SK-N-SH (cell line): ENCODE measurements around the gene MRPS23. TPM values are rescaled to one million over a fixed set of nuclear protein-coding genes. Genes with fewer than 3 reads are reported as not detected.

ENCODE experiments used
- CTCF ChIA-PET: fragments of 300-600, 350-600 bp; formaldehyde crosslinking; extraction: SDS; loops from one replicate; lab custom pipeline; 2021; lab: Yijun Ruan, JAX
- POLR2A ChIA-PET: fragments of 350-600 bp; sonication (Branson Sonifier 250); formaldehyde crosslinking; extraction: SDS; loops from one replicate; lab custom pipeline; 2020; ENCODE audit warnings: antibody characterized with exemption, inconsistent platforms; lab: Yijun Ruan, JAX
- DNase-seq: peaks from one replicate; pipeline ENCODE4 v3.0.0; 2012
- H2AFZ ChIP-seq: fragments of 200-600 bp; sonication (generic); 2 replicates; pipeline ENCODE4 v1.8.1; 2016; ENCODE audit warnings: antibody characterized with exemption, mild to moderate bottlenecking, low read depth
- H3F3A ChIP-seq: fragments of 200-600 bp; sonication (generic); replicated peaks from 2 replicates; pipeline ENCODE3; 2016; ENCODE audit warnings: antibody characterized with exemption, mild to moderate bottlenecking; ENCODE audit not compliant: insufficient read depth
- H3K27ac ChIP-seq, 2 experiments: fragments of 200-500 bp in 1 of 2; fragments of 200-600 bp in 1 of 2; sonication (Bioruptor generic) in 1 of 2; sonication (generic), shearing (Covaris generic) in 1 of 2; 2 replicates each; pipeline versions ENCODE4 v1.5.1 to v1.6.1; 2014 to 2016; ENCODE audit warnings: low read depth in 2 of 2, inconsistent platforms in 1 of 2, low read length in 1 of 2, mild to moderate bottlenecking in 1 of 2, mixed read lengths in 1 of 2
- H3K27me3 ChIP-seq: fragments of 200-600 bp; sonication (generic), shearing (Covaris generic); 2 replicates; pipeline ENCODE4 v1.6.1; 2016; ENCODE audit warnings: mixed run types; ENCODE audit not compliant: insufficient read depth
- H3K36me3 ChIP-seq, 2 experiments: fragments of 200-500 bp in 1 of 2; fragments of 200-600 bp in 1 of 2; sonication (Bioruptor generic) in 1 of 2; sonication (generic) in 1 of 2; replicated peaks in 1 of 2; 2 replicates each; pipeline versions ENCODE3 to v1.5.1; 2014 to 2016; ENCODE audit warnings: low read length in 1 of 2, mild to moderate bottlenecking in 1 of 2; ENCODE audit not compliant: insufficient read depth in 2 of 2, control insufficient read depth in 1 of 2
- H3K4me1 ChIP-seq, 2 experiments: fragments of 200-500 bp in 1 of 2; fragments of 200-600 bp in 1 of 2; sonication (Bioruptor generic) in 1 of 2; sonication (generic), shearing (Covaris generic) in 1 of 2; 2 replicates each; pipeline versions ENCODE4 v1.5.1 to v1.6.1; 2014 to 2016; ENCODE audit warnings: low read depth in 1 of 2, low read length in 1 of 2, mixed run types in 1 of 2; ENCODE audit not compliant: insufficient read depth in 2 of 2, control insufficient read depth in 1 of 2
- H3K4me2 ChIP-seq: fragments of 200-600 bp; sonication (generic), shearing (Covaris generic); 2 replicates; pipeline ENCODE4 v1.6.1; 2017; ENCODE audit warnings: mixed run types
- H3K4me3 ChIP-seq, 2 experiments: fragments of 200-500 bp in 1 of 2; fragments of 200-600 bp in 1 of 2; sonication (Bioruptor generic) in 1 of 2; sonication (generic), shearing (Covaris generic) in 1 of 2; 2 replicates each; pipeline versions ENCODE4 v1.5.1 to v1.8.1; 2014 to 2016; ENCODE audit warnings: low read depth in 2 of 2, inconsistent platforms in 1 of 2, low read length in 1 of 2, mild to moderate bottlenecking in 1 of 2, mixed read lengths in 1 of 2, moderate library complexity in 1 of 2
- H3K79me2 ChIP-seq: fragments of 200-600 bp; sonication (generic); 2 replicates; pipeline ENCODE4 v1.8.1; 2017; ENCODE audit warnings: mild to moderate bottlenecking; ENCODE audit not compliant: insufficient read depth
- H3K9ac ChIP-seq: fragments of 200-600 bp; sonication (generic); 2 replicates; pipeline ENCODE4 v1.6.1; 2017; ENCODE audit warnings: mixed run types
- H3K9me2 ChIP-seq: fragments of 200-600 bp; sonication (generic); 2 replicates; pipeline ENCODE4 v1.6.1; 2017; ENCODE audit warnings: mixed run types
- H3K9me3 ChIP-seq: fragments of 200-600 bp; sonication (generic); 2 replicates; pipeline ENCODE4 v1.6.1; 2017; ENCODE audit warnings: mixed run types, mild to moderate bottlenecking, moderate library complexity
- H4K20me1 ChIP-seq: fragments of 200-600 bp; sonication (generic); 2 replicates; pipeline ENCODE4 v1.6.1; 2017; ENCODE audit warnings: mild to moderate bottlenecking, mixed run types; ENCODE audit not compliant: insufficient read depth
- EZH2phosphoT487 ChIP-seq: fragments of 200-600 bp; sonication (generic); IDR thresholded peaks from 2 replicates; pipeline ENCODE4 v1.6.1; 2017; ENCODE audit warnings: low read depth, mixed run types, mild to moderate bottlenecking, antibody characterized with exemption, moderate library complexity, borderline replicate concordance
- GABPA ChIP-seq: IDR thresholded peaks from 2 replicates; pipeline ENCODE4 v1.4.0; 2012; ENCODE audit warnings: low read depth, mild to moderate bottlenecking
- RFX5 ChIP-seq: IDR thresholded peaks from 2 replicates; pipeline ENCODE4 v1.6.1; 2012; ENCODE audit warnings: mild to moderate bottlenecking, improper control_type of control experiment, low read length
- WGBS: methylation state at CpG from one replicate; pipeline ENCODE4 v1.1.6; 2017; ENCODE audit warnings: low lambda C conversion rate; 5-methylcytosine and 5-hydroxymethylcytosine counted together
- polyA plus RNA-seq, 3 experiments: library from polyadenylated mRNA; depleted of rRNA; stranded (reverse); fragments of >200 nt; gene quantifications; 2 replicates each; pipeline ENCODE4 v1.2.3, GENCODE V29; 2012
- TF ChIP-seq, protein P1 (sequence below): IDR thresholded peaks from 2 replicates; pipeline ENCODE4 v1.4.0; 2012; ENCODE audit warnings: low read depth, borderline replicate concordance
- TF ChIP-seq, protein P2 (sequence below): IDR thresholded peaks from 2 replicates; pipeline ENCODE4 v1.6.1; 2012; ENCODE audit warnings: mild to moderate bottlenecking, low read depth, low read length, moderate library complexity
- TF ChIP-seq, protein P3 (sequence below): IDR thresholded peaks from 2 replicates; pipeline ENCODE4 v1.4.0; 2012; ENCODE audit warnings: low read depth
- TF ChIP-seq, protein P4 (sequence below): fragments of 200-600 bp; sonication (generic); IDR thresholded peaks from 2 replicates; pipeline ENCODE4 v1.6.1; 2017; ENCODE audit warnings: antibody characterized with exemption, mild to moderate bottlenecking, moderate library complexity

MRPS23 gene
- polyA plus RNA-seq, 1 of the 3 experiments (the other 2 are of a cell fraction), result 105 TPM

DNA sequence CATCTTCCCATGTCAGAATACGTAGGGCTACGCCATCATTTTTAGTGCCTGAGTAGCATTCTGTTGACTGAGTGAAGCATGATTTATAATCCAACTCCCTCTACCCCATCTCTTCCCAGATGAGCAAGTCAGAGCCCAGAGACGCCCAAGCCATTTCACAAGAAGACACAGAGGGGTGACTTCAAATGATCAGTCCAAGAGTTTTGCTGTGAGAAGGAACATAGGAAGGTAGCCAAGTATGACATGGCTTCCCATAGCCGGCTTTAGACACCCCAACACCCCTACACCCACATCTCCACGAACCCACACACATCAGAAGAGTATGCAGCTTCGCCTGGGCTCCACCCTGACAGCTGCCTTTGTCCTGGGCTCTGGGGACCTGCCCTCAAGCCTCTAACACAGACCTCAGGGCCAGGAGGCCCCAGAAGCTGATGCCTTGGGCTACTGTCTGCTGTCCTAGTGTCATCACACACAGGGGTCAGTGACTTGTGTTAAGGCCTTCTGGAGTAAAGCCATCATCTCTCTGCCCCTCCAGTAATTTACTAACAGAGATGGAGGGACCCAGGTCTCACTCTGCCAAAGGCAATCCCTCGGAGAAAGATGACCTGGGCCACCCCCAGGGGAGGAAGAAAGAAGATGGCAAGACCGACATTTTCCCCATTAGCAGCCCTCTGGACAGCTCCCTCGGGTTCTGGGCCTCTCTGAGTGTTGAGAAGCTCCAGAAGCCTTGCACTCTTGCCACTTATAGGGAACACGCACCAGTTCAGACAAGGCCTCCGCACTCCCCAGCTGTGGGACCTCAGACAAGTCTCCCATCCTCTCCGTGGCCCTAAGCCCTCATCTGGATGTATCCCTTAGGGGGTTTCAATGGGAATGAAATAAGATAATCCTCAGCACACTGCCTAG is 38.7 kb upstream of the MRPS23 start:
- Histone ChIP-seq H3K9ac (no peak overlapping the region), H3K79me2 (peaks cover 72% of the 10 kb centered on the region), H2AFZ (no peak overlapping the region), H3K9me3 (no peaks in the 10 kb centered on the region), H3K27me3 (no peaks in the 10 kb centered on the region), H3K4me3 (no peak overlapping the region), H3K9me2 (no peaks in the 10 kb centered on the region), H3K4me2 (peak overlapping the region; percentile 58; the same call in 1 of the 2 replicates), H3F3A (peaks cover 41% of the 10 kb centered on the region), H3K36me3 (peaks cover 7 to 8% of the 10 kb centered on the region in 2 experiments), H3K4me1 (peaks cover 32 to 47% of the 10 kb centered on the region in 2 experiments), H3K27ac (peak overlapping the region; percentile 82 to 96), H4K20me1 (no peaks in the 10 kb centered on the region)
- 93% methylated on average over 12 of the region's 12 CpGs for WGBS
- ChIA-PET CTCF (interaction anchor here (0.9 to 8.6 kb wide), 8 partner anchors 10 to 224 kb away, joined by 3 to 162 read pairs (median 12); no protein-coding TSS in a partner anchor), POLR2A (interaction anchor here (0.9 to 2.8 kb wide), 2 partner anchors 8 to 11 kb away, joined by 3 to 7 read pairs; no protein-coding TSS in a partner anchor)
- TF ChIP-seq, protein P1, sequence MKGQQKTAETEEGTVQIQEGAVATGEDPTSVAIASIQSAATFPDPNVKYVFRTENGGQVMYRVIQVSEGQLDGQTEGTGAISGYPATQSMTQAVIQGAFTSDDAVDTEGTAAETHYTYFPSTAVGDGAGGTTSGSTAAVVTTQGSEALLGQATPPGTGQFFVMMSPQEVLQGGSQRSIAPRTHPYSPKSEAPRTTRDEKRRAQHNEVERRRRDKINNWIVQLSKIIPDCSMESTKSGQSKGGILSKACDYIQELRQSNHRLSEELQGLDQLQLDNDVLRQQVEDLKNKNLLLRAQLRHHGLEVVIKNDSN, result no peak
- TF ChIP-seq, protein P2, sequence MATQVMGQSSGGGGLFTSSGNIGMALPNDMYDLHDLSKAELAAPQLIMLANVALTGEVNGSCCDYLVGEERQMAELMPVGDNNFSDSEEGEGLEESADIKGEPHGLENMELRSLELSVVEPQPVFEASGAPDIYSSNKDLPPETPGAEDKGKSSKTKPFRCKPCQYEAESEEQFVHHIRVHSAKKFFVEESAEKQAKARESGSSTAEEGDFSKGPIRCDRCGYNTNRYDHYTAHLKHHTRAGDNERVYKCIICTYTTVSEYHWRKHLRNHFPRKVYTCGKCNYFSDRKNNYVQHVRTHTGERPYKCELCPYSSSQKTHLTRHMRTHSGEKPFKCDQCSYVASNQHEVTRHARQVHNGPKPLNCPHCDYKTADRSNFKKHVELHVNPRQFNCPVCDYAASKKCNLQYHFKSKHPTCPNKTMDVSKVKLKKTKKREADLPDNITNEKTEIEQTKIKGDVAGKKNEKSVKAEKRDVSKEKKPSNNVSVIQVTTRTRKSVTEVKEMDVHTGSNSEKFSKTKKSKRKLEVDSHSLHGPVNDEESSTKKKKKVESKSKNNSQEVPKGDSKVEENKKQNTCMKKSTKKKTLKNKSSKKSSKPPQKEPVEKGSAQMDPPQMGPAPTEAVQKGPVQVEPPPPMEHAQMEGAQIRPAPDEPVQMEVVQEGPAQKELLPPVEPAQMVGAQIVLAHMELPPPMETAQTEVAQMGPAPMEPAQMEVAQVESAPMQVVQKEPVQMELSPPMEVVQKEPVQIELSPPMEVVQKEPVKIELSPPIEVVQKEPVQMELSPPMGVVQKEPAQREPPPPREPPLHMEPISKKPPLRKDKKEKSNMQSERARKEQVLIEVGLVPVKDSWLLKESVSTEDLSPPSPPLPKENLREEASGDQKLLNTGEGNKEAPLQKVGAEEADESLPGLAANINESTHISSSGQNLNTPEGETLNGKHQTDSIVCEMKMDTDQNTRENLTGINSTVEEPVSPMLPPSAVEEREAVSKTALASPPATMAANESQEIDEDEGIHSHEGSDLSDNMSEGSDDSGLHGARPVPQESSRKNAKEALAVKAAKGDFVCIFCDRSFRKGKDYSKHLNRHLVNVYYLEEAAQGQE, result peak; percentile 79; the same call in 1 of the 2 replicates
- DNase-seq, result no peak

DNA sequence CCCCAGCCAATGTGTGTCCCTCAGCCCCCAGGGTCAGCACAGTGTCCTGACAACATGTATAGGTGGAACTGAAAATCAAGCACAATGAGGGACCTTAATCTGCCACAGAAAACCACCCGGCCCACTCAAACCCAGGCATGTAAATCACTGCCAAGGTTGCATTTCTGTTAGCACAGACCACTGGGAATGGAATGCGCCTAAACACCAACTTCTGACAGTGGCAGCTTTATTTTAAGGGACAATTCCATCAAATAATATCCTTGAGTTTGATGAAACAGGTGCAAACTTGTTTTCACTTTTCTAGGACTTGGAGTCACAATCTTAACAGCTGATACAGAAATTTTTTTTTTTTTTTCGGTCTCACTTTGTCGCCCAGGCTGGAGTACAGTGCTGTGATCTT is 37.3 kb upstream of the MRPS23 start:
- WGBS, result 87% methylated on average over 4 of the region's 4 CpGs
- POLR2A ChIA-PET, result interaction anchor here (0.6 kb wide), 1 partner anchor 347 kb away, joined by 5 read pairs; no protein-coding TSS in a partner anchor

More for the DNA sequence above, 37.3 kb upstream of the MRPS23 start:
- no peaks in the 10 kb centered on the region for H3K9me3 ChIP-seq
- peaks cover 27% of the 10 kb centered on the region for H3F3A ChIP-seq
- CTCF ChIA-PET, result interaction anchor here (1.0 to 8.6 kb wide), 3 partner anchors 19 to 112 kb away, joined by 3 to 125 read pairs (median 5); no protein-coding TSS in a partner anchor
- H4K20me1 ChIP-seq, result no peaks in the 10 kb centered on the region
- no peak overlapping the region for H2AFZ ChIP-seq
- no peak overlapping the region for H3K9ac ChIP-seq
- H3K27ac ChIP-seq, result no peak overlapping the region
- no peaks in the 10 kb centered on the region for H3K9me2 ChIP-seq
- H3K4me1 ChIP-seq, result peaks cover 26 to 36% of the 10 kb centered on the region in 2 experiments
- peaks cover 84% of the 10 kb centered on the region for H3K79me2 ChIP-seq
- H3K27me3 ChIP-seq, result no peaks in the 10 kb centered on the region
- no peak overlapping the region for H3K4me3 ChIP-seq
- H3K36me3 ChIP-seq, result peaks cover 12 to 13% of the 10 kb centered on the region in 2 experiments
- H3K4me2 ChIP-seq, result no peak overlapping the region
- no peak for DNase-seq
- no peak for TF ChIP-seq GABPA
- TF ChIP-seq RFX5, result no peak
- TF ChIP-seq, protein P3, sequence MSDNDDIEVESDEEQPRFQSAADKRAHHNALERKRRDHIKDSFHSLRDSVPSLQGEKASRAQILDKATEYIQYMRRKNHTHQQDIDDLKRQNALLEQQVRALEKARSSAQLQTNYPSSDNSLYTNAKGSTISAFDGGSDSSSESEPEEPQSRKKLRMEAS, result no peak
- TF ChIP-seq, protein P2, result no peak
- no peak for TF ChIP-seq EZH2phosphoT487
- TF ChIP-seq, protein P4, sequence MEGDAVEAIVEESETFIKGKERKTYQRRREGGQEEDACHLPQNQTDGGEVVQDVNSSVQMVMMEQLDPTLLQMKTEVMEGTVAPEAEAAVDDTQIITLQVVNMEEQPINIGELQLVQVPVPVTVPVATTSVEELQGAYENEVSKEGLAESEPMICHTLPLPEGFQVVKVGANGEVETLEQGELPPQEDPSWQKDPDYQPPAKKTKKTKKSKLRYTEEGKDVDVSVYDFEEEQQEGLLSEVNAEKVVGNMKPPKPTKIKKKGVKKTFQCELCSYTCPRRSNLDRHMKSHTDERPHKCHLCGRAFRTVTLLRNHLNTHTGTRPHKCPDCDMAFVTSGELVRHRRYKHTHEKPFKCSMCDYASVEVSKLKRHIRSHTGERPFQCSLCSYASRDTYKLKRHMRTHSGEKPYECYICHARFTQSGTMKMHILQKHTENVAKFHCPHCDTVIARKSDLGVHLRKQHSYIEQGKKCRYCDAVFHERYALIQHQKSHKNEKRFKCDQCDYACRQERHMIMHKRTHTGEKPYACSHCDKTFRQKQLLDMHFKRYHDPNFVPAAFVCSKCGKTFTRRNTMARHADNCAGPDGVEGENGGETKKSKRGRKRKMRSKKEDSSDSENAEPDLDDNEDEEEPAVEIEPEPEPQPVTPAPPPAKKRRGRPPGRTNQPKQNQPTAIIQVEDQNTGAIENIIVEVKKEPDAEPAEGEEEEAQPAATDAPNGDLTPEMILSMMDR, result no peak
- TF ChIP-seq, all 33 proteins: peak for 0
